Glomerular visceral epithelial cell (primary cell): ENCODE data around the gene NDST1.
A peak's percentile ranks its signal among the peaks of the same experiment; 100 is the strongest.

ENCODE experiments used
- DNase-seq: peaks from one replicate; pipeline ENCODE4 v3.0.0-alpha.2; 2016; ENCODE audit errors: extremely low spot score

The NDST1 gene

GRCh38 chr5:150587856-150588595 is 80.1 kb downstream of the NDST1 start:
- no peak for DNase-seq

- DNase-seq, result no peak
These were observed 80.6 kb downstream of the NDST1 start for GRCh38 chr5:150588596-150588890.

GRCh38 chr5:150589862-150590601 is 82.1 kb downstream of the NDST1 start:
- DNase-seq, result peak; percentile 28

GRCh38 chr5:150590979-150591695 is 83.2 kb downstream of the NDST1 start:
- DNase-seq, result no peak

GRCh38 chr5:150593593-150593992 is 85.7 kb downstream of the NDST1 start:
- no peak for DNase-seq

- DNase-seq, result no peak
These were observed 86.1 kb downstream of the NDST1 start for GRCh38 chr5:150593996-150594395.

- no peak for DNase-seq
These were observed 87.6 kb downstream of the NDST1 start for GRCh38 chr5:150595466-150596031.

- no peak for DNase-seq
These were observed 88.4 kb downstream of the NDST1 start for GRCh38 chr5:150596313-150596712.

GRCh38 chr5:150596826-150597225 is 88.9 kb downstream of the NDST1 start:
- no peak for DNase-seq

- no peak for DNase-seq
These were observed 90.1 kb downstream of the NDST1 start for GRCh38 chr5:150598006-150598405.

GRCh38 chr5:150598821-150599273 is 90.9 kb downstream of the NDST1 start:
- DNase-seq, result no peak

- no peak for DNase-seq
These were observed 91.3 kb downstream of the NDST1 start for GRCh38 chr5:150599281-150599680.

- peak; percentile 93 for DNase-seq
These were observed 92.1 kb downstream of the NDST1 start for GRCh38 chr5:150599917-150600511.

- DNase-seq, result no peak
These were observed 92.9 kb downstream of the NDST1 start for GRCh38 chr5:150600616-150601490.

- no peak for DNase-seq
These were observed 93.8 kb downstream of the NDST1 start for GRCh38 chr5:150601491-150602345.

- no peak for DNase-seq
These were observed 95.1 kb downstream of the NDST1 start for GRCh38 chr5:150603052-150603451.

GRCh38 chr5:150603491-150603890 is 95.6 kb downstream of the NDST1 start:
- DNase-seq, result no peak

- no peak for DNase-seq
These were observed 96.1 kb downstream of the NDST1 start for GRCh38 chr5:150604010-150604409.

- no peak for DNase-seq
These were observed 97.0 kb downstream of the NDST1 start for GRCh38 chr5:150604894-150605440.

- no peak for DNase-seq
These were observed 97.6 kb downstream of the NDST1 start for GRCh38 chr5:150605546-150605945.
